GM18909 (cell line): Measurements from ENCODE around the gene ZBED4.

Experiments
- ATAC-seq: cut with Tn5 transposase; IDR thresholded peaks from one replicate; pipeline ENCODE4 v1.9.1; 2021; ENCODE audit warnings: mild to moderate bottlenecking; ENCODE audit not compliant: unreplicated experiment, poor library complexity

ZBED4 gene

DNA sequence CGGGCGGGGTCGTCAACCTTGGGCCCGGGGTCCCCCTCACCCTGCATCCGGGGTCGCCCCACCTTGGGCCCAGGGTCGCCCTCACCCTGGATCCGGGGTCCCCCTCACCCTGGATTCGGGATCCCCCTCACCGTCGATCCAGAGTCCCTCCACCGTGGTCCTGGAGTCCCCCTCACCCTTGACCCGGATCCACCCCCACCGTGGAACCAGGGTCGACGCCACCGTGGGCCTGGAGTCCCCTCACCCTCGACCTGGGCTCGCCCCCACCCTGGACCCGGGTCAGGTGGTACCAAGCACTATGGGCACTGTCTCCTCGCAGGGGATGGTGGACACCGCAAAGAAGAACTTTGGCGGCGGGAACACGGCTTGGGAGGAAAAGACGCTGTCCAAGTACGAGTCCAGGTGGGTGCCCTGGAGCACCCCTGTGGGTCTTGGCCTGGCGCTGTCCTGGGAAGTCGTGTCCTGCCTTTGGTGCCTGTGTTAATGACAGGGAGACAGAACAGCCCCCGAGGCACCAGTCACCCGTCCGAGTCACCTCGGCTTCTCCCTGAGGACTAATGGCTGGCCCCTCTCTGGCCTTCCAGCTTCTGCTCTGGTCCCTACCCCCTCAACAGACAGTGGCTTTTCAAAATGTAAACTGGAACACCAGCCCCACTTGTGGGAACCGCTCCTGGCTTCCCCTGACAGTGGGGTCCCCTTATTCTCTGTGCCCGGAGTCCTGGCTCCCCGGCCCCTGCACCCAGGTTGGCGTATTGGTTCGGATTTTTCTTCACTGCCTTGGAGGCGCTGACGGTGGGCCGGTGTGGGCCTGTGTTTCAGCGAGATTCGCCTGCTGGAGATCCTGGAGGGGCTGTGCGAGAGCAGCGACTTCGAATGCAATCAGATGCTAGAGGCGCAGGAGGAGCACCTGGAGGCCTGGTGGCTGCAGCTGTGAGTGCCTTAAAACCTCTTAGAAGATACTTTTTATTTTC is 65.6 kb downstream of the ZBED4 start:
- ATAC-seq, result no peak

DNA sequence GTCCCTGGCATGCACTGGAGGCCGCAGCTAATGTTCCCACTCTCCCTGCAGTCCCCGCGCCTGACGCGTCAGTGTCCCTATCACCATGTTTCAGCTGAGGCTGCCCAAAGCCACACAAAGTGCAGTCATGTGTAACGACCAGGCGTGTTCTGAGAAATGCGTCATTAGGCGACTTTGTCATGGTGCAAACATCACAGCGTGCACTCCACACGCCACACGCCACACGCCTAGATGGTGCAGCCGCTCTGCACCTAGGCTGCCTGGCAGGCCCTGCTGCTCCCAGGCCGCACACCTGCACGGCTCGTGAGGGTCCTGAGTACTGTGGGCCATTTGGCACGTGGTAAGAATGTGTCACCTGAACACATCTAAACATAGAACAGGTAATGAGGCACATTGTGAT is 67.2 kb downstream of the ZBED4 start:
- ATAC-seq, result no peak

DNA sequence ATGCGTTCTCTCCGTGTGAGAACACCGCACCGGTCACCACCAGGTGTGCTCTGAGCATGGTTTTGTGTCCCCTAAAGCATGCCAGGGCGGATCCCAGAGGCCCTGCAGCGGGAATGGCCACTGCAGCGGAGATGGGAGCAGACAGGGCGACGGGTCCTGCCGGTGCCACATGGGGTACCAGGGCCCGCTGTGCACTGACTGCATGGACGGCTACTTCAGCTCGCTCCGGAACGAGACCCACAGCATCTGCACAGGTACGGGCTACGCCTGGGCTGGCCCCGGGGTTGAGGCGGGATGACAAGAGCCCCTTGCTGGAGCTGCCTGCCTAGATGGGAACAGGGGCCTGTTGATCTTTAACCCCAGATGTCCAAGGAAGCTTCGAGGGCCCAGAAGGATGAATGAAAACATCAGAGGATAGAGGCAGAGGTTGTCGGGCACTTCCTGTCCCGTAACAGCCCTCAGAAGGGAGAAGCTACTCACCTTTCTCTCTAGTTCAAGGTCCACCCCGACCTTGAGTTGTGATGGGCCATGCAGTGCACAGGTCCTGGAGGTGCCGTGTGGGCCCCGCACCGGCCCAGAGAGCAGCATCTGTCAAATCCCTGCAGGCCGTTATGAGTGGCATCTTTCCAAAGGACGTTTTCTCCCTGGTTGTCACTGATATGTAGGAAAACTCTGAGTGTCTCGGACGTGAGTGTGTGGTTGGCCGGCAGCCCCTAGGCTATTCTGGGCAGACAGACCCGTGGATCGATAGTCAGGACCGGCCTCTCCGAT is 68.0 kb downstream of the ZBED4 start:
- ATAC-seq, result no peak

DNA sequence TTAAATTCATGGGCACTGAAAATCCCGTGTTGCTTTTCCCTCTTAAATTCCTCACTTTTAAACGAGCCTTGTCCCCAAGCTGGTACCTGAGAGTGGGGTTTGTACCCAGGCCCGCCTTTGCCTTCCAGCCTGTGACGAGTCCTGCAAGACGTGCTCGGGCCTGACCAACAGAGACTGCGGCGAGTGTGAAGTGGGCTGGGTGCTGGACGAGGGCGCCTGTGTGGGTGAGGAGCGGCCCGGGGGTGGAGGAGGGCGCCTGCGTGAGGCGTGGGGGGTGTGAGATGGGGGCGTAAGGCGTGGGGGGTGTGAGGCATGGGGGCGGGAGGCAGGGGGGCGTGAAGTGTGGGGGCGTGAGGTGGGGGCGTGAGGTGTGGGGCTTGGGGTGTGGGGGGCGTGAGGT is 68.8 kb downstream of the ZBED4 start:
- ATAC-seq, result no peak

DNA sequence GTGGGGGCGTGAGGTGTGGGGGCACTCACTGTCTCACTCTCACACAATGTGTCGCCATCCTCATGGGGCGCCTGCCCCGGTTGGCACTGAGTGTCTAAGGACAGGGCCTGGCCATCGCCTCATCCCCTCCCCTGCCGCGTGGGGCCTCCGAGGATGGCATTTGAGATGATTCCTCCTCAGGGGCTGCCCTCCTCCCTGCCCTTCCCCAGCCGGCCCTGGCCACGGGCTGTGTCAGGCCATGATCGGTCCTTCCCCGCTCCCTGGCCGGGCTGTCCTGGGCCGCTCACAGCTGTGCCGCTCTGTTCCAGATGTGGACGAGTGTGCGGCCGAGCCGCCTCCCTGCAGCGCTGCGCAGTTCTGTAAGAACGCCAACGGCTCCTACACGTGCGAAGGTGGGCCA is 69.3 kb downstream of the ZBED4 start:
- ATAC-seq, result no peak

DNA sequence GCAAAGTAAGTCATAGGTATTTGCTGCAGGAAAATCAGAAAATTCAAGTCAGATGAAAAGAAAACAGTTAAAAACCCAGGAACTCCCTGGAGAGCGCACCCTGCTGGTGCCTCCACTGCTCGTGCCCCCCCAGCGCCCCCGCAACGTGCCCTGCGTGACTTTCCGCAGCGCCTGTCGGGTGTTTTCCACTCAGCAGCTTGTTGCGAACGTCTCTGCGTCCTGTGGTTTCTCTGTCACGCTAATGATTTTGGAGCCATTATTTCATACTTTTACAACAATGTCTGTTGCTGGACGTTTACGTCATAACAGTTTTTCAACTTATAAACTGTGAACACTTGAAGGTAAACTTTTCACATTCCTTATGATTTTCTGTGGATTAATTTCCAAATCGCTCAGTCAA is 69.8 kb downstream of the ZBED4 start:
- ATAC-seq, result no peak

DNA sequence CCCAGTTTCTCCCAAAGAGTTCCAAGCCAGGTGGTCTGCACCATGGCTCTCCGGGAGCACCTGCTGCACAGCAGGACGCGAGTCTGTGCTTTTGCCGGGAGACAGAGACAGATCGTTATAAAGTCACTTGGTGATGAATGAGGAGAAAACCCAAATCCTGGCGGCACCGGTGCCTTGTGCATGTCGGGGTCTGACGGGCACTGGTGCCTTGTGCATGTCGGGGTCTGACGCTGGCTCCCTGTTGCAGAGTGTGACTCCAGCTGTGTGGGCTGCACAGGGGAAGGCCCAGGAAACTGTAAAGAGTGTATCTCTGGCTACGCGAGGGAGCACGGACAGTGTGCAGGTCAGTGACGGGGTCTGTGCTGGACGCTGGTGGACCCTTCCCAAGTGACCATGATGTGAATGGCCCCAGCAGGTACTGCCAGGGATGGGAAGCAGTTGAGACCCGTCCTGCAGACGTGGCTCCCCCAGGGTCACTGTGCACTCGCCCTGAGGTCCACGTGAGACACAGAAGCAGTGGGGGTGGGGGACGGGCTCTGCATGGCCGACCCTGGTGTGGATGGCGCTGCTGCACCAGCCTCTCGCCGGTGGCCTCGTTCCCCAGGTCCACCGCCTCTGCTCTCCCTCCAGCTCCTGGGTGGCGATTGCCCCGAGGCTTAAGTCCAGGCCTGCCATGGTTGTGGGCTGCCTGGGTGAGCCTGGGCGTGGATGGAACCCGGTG is 70.6 kb downstream of the ZBED4 start:
- no peak for ATAC-seq

DNA sequence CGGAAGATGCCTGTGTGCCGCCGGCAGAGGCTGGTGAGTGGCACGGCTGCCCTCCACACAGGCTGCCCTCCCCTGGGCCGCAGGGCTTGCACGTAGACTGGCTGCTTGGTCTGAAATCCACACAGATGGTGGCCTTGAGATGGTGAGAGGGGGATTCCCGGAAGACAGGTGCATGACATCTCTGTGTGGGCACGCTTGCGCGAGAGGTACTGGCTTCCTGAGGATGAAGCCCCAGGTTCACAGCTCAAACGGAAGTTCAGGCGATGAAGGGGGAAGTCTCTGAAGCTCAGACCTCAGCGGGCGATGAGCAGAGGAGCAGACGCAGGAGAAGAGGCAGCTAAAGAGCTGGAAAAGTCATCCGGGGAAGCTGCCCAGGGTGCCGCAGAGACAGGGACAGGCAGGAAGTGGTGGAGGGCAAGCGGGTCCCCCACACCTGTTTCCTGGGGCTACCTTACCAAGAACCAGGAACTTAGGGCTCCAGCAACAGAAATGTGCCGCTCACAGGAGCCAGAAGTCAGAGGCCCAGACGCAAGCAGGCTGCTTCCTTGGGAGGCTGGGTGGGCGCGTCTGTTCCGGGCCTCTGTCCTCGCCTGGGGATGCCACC is 72.0 kb downstream of the ZBED4 start:
- ATAC-seq, result no peak

DNA sequence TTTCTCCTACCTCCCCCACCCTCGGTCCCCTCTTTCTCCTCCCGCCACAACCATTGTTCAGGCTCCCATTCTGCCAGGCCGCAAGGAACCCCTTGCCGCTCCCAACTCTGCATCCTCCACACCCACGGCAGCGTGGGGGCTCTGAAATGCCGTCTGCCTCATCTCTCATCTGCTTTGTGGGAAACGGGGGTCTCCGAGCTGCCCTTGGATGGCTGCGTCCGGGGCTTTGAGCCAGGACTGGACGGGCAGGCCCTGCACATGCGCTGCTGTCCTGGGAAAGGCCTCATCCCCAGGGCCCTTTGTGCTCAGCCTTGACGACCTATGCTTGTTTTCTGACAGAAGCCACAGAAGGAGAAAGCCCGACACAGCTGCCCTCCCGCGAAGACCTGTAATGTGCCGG is 73.3 kb downstream of the ZBED4 start:
- no peak for ATAC-seq

DNA sequence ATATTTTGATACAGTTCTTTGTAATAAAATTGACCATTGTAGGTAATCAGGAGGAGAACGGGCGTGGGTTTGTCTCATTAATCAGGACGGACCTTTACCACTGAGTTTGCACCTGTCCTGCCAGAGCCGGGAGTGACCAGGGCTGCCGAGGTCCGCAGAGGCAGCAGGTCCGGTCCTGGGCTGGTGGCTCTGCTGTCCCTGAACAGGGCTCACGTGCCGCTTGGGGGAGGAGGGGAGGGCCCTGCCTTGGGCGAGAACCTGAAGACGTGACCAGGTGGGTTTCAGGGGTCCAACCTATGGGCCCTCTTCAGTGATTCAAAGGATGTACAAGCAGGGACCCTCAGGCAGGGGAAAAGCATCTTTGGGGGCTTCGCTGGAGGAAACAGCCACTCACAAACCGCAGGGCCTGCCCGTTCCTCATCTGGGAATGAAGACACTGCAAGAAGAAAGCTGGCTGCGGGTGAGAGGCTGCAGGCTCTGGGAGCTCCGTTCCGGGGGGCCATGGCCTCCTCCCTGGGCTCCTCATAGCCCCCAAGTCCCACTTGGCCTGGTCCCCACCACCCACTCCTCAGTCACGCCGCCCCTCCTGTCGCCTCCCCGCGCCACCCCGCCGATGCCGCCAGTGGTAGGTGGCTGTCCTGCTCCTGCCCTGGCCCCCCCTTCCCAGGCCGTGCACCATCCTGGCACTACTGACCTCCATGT is 74.0 kb downstream of the ZBED4 start:
- no peak for ATAC-seq

DNA sequence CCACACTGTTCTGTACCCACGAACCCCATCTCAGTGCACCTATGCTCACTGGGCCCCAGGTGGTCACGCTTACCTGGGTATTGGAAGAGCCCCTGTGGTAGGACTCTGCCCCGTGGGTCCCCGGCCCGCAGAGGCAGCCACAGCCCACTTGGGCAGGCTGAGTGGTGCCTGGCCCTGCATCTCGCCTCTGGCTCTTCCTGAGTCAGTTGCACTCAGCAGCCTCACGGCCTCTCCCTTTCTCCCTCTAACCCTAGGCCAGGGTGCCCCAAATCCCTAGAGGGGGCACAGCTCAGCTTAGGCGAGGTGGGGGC is 74.5 kb downstream of the ZBED4 start:
- ATAC-seq, result no peak

DNA sequence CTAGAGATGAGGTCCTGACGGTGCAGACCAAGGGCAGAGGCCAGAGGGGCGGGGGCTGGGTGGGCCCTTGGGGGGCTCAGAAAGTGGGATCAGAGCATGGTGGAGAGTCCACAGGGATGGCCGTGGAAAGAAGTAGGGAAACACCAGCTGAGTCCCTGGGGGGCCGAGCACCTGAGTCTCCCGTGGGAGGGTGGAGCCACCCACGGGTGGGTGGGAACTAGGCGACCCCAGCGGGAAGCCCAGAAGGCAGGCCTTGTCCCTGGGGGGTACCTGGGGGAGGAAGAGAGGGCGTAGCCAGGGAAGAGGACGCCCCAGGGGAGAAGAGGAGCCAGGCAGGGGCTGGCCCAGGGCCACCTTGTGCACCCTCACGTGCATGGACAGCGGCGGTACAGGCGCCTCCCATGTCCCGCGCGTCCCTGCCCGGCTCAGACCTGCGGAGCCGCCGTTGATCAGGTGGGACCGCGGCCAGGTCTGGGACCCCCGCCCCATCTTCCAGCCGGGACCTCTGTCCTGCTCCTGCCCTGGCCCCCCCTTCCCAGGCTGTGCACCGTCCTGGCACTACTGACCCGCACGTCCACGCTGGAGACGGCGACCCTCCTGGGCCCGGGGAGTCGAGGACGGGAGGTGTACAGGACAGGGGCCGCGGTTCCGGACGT is 75.0 kb downstream of the ZBED4 start:
- no peak for ATAC-seq

DNA sequence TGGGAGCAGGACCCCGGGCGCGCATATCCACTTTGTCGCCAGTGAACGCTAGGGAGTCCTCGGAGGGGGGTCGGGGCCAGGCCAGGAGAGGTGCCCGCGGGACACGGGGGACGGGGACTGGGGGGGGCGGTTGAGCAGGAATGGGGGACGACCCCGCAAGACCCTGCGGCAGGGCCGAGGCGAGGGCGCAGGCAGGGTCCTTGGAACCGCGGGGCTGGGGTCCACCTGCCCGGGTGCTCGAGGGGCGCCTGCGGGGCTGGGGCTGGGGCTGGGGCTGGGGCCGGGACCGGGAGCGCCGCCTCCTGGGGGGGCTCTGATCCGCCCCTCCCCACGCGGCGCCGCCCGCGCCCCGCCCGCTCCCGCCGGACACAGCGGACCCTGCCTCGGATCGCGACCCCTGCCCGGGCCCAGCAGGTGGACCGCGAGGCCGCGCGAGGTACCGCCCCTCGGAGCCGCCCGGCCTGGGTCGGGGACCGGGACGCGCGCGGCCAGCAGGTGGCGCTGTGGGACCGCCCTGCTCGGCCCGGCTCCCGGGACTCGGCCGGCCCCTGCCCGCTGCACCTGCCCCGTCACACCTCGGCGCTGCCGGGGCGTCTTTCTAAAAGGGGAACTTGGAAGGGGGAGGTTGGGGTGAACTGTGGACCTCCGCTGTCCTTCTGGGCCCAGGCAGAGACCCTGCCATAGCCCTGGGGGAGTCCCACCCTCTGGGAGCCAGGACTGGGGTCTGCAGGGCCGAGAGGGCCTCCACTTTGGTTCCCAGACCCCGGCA is 75.8 kb downstream of the ZBED4 start:
- ATAC-seq, result no peak

DNA sequence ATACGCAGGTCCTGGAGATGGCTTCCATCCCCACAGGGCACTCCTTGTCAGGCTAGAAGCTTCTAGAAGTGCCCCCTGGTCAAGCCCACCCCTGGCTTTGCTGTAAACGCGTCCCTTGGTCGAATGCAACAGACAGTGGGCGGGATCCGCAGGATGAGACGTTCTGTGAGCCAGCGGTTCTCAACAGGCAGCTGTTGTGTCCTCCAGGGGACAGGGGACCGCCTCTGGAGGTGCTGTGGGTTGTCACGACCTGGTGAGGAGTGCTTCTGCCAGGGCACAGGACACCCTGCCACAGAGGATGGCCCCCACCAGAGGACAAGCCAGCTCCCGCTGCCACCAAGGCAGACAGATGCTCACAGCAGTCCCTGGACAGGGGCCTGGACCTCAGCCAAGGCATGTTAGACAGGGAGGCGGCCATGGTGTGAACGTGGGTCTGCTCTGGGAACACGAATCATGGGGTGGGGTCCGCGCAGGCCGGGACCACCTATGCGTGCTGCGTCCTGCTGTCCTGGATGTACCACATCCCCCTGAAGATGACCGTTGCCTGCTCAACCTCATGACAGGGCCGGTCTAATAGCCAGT is 76.4 kb downstream of the ZBED4 start:
- ATAC-seq, result no peak

DNA sequence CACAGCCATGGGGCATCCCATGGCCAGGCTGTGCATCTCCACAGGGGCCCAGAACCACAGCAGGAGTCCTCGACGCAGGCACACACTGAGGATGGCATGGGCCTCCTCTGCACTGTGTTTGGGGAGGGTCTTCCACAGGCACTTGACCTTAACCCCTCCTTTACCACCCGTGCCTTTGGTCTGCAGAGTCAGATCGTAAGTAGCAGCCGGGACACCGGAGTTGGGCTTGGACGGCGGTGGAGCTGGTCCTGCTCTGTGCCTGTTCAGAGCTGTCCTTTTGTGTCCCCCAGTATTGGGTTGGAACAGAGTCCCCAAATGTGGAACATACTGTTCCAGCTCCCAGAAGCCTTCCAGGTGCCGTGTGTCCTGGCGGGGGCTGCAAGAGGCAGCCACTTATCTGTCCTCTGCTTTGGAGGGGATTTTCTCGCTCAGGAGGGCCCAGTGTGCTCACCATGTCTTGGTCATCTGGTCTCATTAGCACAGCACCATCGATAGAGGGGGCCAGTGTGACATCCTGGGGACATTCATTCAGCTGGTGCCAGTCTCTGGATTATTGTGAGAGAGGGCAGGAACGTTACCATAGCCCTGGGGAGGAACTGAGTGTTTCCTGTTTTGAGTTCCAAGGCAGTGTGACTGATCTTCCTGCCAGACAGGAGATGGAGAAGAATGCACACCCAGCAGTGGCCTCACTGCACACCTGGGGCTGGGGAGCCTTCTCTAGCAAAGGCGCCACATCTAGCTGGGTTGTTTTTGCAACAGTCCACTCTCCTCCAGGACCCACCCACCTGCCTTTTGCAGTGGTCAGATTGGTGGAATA is 77.2 kb downstream of the ZBED4 start:
- ATAC-seq, result no peak

DNA sequence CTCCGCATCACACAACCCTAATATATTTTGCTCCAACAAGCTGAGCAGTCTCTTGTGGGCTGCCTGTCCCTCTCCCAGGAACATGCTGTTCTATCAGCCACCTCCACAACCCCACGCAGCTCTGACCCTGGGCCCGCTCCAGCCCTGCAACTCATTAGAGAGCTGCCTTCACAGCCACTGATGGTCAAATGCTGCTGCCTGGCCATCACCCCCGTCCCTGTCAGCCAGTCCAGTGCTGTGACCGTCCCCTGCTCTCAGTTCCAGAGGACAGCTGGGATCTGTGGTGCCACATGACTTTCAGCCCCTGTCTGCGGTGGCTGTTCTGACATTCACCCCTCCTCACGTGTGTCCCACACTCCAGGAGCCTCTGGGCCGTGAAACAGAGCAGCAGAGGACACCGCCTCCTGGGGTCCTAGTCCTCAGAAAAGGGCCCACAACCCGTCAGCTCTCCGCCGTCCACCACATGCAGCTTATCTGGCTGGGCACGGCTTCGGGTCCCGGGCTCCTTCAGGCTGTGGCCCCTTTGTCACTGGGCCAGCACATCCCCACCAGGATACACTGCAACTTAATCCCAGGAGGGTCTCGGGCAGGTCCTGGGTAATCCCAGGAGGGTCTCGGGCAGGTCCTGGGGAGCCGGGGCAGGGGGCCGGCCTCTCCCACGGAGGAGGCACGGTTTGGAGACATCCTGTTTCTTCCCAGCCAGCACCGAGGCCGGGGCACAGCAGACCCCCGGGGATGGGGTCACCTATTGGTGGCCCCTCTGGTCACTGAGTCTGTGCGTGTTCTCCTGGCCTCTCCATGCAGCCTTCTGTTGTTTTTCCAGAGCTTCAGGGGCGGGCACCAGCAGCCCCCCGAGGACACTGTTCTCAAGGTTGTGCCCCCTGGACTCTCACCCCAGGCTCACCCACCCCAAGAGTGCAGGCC is 79.9 kb downstream of the ZBED4 start:
- no peak for ATAC-seq
